Sigmoid colon (tissue), 7 donors: ENCODE measurements around the gene DEGS2. TPM values are rescaled to one million over a fixed set of nuclear protein-coding genes. Genes with fewer than 3 reads are reported as not detected.

Source experiments
- DNase-seq: peaks from one replicate; pipeline ENCODE4 v3.0.0-alpha.2; 2019
- H3K27ac ChIP-seq, 4 donors: fragments of 200-600 bp; sonication (generic); one replicate each; pipeline ENCODE4 v1.5.1; 2016 to 2019; ENCODE audit warnings: mild to moderate bottlenecking in 1 of 4
- H3K27me3 ChIP-seq, 3 donors: fragments of 200-600 bp; sonication (generic); one replicate each; pipeline ENCODE4 v1.5.1; 2019; ENCODE audit warnings: mild to moderate bottlenecking in 1 of 3
- H3K36me3 ChIP-seq, 4 donors: fragments of 200-600 bp; sonication (generic); one replicate each; pipeline ENCODE4 v1.5.1; 2016 to 2019
- H3K4me1 ChIP-seq, 4 donors: fragments of 200-600 bp; sonication (generic); one replicate each; pipeline ENCODE4 v1.5.1; 2017 to 2019
- H3K4me3 ChIP-seq, 4 donors: fragments of 200-600 bp; sonication (generic); one replicate each; pipeline ENCODE4 v1.5.1; 2017 to 2019; ENCODE audit warnings: mild to moderate bottlenecking in 2 of 4, moderate library complexity in 1 of 4
- H3K9me3 ChIP-seq, 4 donors: fragments of 200-600 bp in 3 of 4; sonication (generic) in 3 of 4; one replicate each; pipeline versions ENCODE4 v1.5.1 to v1.6.1; 2013 to 2019
- CTCF ChIP-seq, 4 experiments: fragments of 450-650 bp in 3 of 4; fragments of 200-600 bp in 1 of 4; IDR thresholded peaks; one replicate each; pipeline ENCODE4 v1.5.1; 2016 to 2019; ENCODE audit warnings: antibody characterized with exemption in 4 of 4, mild to moderate bottlenecking in 3 of 4, moderate library complexity in 2 of 4
- EP300 ChIP-seq, 4 donors: sonication (generic); formaldehyde crosslinking; IDR thresholded peaks; one replicate each; pipeline ENCODE4 v1.6.1; 2017; ENCODE audit warnings: antibody characterized with exemption in 4 of 4
- POLR2A ChIP-seq, 2 donors: fragments of 450-650 bp; IDR thresholded peaks; one replicate each; pipeline ENCODE4 v1.6.1; 2016; ENCODE audit warnings: antibody characterized with exemption in 2 of 2, mild to moderate bottlenecking in 2 of 2, moderate library complexity in 2 of 2
- POLR2AphosphoS5 ChIP-seq, 4 donors: sonication (generic); formaldehyde crosslinking; IDR thresholded peaks; one replicate each; pipeline ENCODE4 v1.6.1; 2017; ENCODE audit warnings: antibody characterized with exemption in 4 of 4
- WGBS, 2 donors: extraction: QIAGEN DNeasy Blood & Tissue Kit; methylation state at CpG; one replicate each; pipeline ENCODE4 v1.1.7; 2013; 5-methylcytosine and 5-hydroxymethylcytosine counted together
- intact Hi-C: fragments of 100-400 bp; cut with DNase I; formaldehyde crosslinking; loops from one replicate; pipeline ENCODE4 v1.15.1; 2023
- polyA plus RNA-seq, 3 donors: library from polyadenylated mRNA; stranded (reverse); fragments of 200-250 nt; gene quantifications; one replicate each; pipeline ENCODE4 v1.2.3, GENCODE V29; 2013
- total RNA-seq, 4 donors: library from RNA; depleted of rRNA; stranded (reverse); fragments of >200 nt; gene quantifications; one replicate each; pipeline ENCODE4 v1.1.0, GENCODE V29; 2016
- donor health status: healthy with polysubstance abuse.
- donor health status: Bipolar disorder and iron deficiency.
- donor health status: healthy.

DEGS2 gene
- total and polyA plus RNA-seq, 7 donors: under 0.01 to 11.9 (median 0.54) TPM

GRCh38 chr14:100122481-100123223, 36.8 kb downstream of the DEGS2 start:
- no peak for DNase-seq
- intact Hi-C loops: no loop called here
- 69 to 81% methylated on average over 8 of the region's 8 CpGs for WGBS, 2 donors

DNA sequence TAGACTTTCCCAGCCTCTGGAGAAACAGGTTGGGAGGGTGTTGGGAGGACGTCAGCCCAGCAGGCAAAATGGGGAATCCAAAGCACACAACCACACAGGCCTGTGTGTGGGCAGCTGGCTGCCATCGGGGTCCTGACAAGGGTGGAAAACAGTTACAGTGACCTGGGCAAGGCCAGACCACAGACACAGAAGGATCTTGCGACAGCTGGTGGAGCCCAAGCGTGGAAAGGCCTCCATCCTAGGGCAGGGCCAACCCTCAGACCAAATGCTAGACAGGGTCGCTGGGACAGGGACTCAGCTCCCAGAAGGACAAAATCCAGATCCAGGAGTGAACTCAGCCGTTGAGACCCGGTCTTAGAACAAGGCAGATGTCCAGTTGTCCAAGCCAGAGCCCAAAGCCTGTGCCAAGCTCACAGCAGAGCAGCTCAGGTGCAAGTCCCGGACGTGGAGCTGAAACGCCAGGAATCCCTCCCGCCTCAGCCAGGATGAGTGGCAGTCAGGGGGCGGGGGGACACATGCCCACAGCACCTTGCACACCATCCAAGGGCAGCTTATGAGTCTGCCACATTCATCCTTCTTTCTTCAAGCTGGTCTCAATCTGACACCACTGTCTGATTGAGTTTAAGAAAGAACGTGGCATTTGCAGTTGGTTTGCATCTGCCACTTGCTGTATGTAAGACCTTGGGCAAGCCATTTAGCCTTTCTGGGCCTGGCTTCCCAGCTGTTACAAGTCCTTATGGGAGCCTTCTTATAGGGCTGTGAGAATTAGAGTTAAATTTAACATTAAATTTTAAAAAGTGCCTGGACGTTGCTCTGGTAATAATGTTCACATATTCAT, 37.6 kb downstream of the DEGS2 start:
- intact Hi-C loops: no loop called here
- Histone ChIP-seq H3K27me3 (no peaks in the 10 kb centered on the region), H3K27ac (no peak overlapping the region), H3K36me3 (peaks cover 0 to 15% (median 2%) of the 10 kb centered on the region in 4 donors), H3K4me1 (no peaks in the 10 kb centered on the region), H3K9me3 (no peaks in the 10 kb centered on the region), H3K4me3 (no peak overlapping the region)
- 93% methylated on average over 14 of the region's 14 CpGs for WGBS, 2 donors
- no peak for DNase-seq
- TF ChIP-seq EP300 (IDR thresholded peaks at IDR 0.05): no peak
- no peak for TF ChIP-seq POLR2AphosphoS5 (IDR thresholded peaks at IDR 0.05)
- no peak for TF ChIP-seq CTCF (IDR thresholded peaks at IDR 0.05)
- no peak for TF ChIP-seq POLR2A (IDR thresholded peaks at IDR 0.05)

More at GRCh38 chr14:100122481-100123223, 36.8 kb downstream of the DEGS2 start:
- no peaks in the 10 kb centered on the region for H3K27me3 ChIP-seq
- no peak overlapping the region for H3K4me3 ChIP-seq
- H3K4me1 ChIP-seq: no peaks in the 10 kb centered on the region
- H3K9me3 ChIP-seq: no peaks in the 10 kb centered on the region
- peaks cover 0 to 23% (median 3%) of the 10 kb centered on the region in 4 donors for H3K36me3 ChIP-seq
- H3K27ac ChIP-seq: no peak overlapping the region
- TF ChIP-seq POLR2AphosphoS5 (IDR thresholded peaks at IDR 0.05) (no peak), POLR2A (IDR thresholded peaks at IDR 0.05) (no peak), CTCF (IDR thresholded peaks at IDR 0.05) (no peak), EP300 (IDR thresholded peaks at IDR 0.05) (no peak)

- TF ChIP-seq EP300 (IDR thresholded peaks at IDR 0.05): no peak
- no peak for TF ChIP-seq POLR2A (IDR thresholded peaks at IDR 0.05)
- TF ChIP-seq CTCF (IDR thresholded peaks at IDR 0.05): no peak
- TF ChIP-seq POLR2AphosphoS5 (IDR thresholded peaks at IDR 0.05): no peak
- WGBS, 2 donors: 95% methylated on average over 18 of the region's 18 CpGs
- Histone ChIP-seq H3K27me3 (no peaks in the 10 kb centered on the region), H3K4me3 (no peak overlapping the region), H3K4me1 (no peaks in the 10 kb centered on the region), H3K27ac (no peak overlapping the region), H3K36me3 (peaks cover 0 to 15% (median 0%) of the 10 kb centered on the region in 4 donors), H3K9me3 (no peaks in the 10 kb centered on the region)
- intact Hi-C loops: no loop called here
- DNase-seq: no peak
These were observed 38.7 kb downstream of the DEGS2 start for GRCh38 chr14:100120522-100121269.

- no peak overlapping the region for H3K27ac ChIP-seq
- 95% methylated on average over 8 of the region's 8 CpGs for WGBS, 2 donors
- intact Hi-C loops: no loop called here
- no peaks in the 10 kb centered on the region for H3K9me3 ChIP-seq
- no peaks in the 10 kb centered on the region for H3K27me3 ChIP-seq
- no peaks in the 10 kb centered on the region for H3K4me1 ChIP-seq
- no peak for DNase-seq
- no peak overlapping the region for H3K4me3 ChIP-seq
- peaks cover 0 to 9% (median 0%) of the 10 kb centered on the region in 4 donors for H3K36me3 ChIP-seq
- TF ChIP-seq CTCF (IDR thresholded peaks at IDR 0.05) (no peak), POLR2AphosphoS5 (IDR thresholded peaks at IDR 0.05) (no peak), EP300 (IDR thresholded peaks at IDR 0.05) (no peak)
These were observed 40.2 kb downstream of the DEGS2 start for GRCh38 chr14:100119251-100119650.
